PC-9 (cell line): ENCODE measurements around the gene ZNF888. TPM values are rescaled to one million over a fixed set of nuclear protein-coding genes. Genes with fewer than 3 reads are reported as not detected.
A peak's percentile ranks its signal among the peaks of the same experiment; 100 is the strongest.

Experiments
- Bru-seq: library from RNA; stranded (reverse); fragments of 400-500 nt; gene quantifications from one replicate; lab custom pipeline; 2021; lab: Mats Ljungman, UMichigan
- BruChase-seq, 2 experiments: library from RNA; stranded (reverse); fragments of 400-500 nt; gene quantifications; one replicate each; lab custom pipeline; 2021; lab: Mats Ljungman, UMichigan
- BruUV-seq: library from RNA; stranded (reverse); fragments of 400-500 nt; replicated peaks from 2 replicates; lab custom pipeline; 2021; lab: Mats Ljungman, UMichigan
- CTCF ChIA-PET: fragments of 300-600 bp; sonication (Branson Sonifier 250); formaldehyde crosslinking; loops from one replicate; lab custom pipeline; 2022; ENCODE audit warnings: antibody characterized with exemption; lab: Charles Lee
- POLR2A ChIA-PET: fragments of 300-600 bp; sonication (Branson Sonifier 250); formaldehyde crosslinking; loops from one replicate; lab custom pipeline; 2022; ENCODE audit warnings: antibody characterized with exemption; ENCODE audit not compliant: unreplicated experiment; lab: Charles Lee
- DNase-seq, 2 experiments: peaks; one replicate each; pipeline versions ENCODE4 v3.0.0 to v3.0.0-alpha.2; 2015 to 2022; ENCODE audit warnings: mixed read lengths in 1 of 2
- H2AFZ ChIP-seq: fragments of 200-600 bp; sonication (generic); 2 replicates; pipeline ENCODE4 v1.8.1; 2017; ENCODE audit warnings: antibody characterized with exemption
- H3F3A ChIP-seq: fragments of 200-600 bp; sonication (generic); 2 replicates; pipeline ENCODE4 v1.8.1; 2017; ENCODE audit warnings: antibody characterized with exemption, mild to moderate bottlenecking, low read depth; ENCODE audit not compliant: insufficient read depth
- H3K27ac ChIP-seq: fragments of 200-600 bp; sonication (generic); 2 replicates; pipeline ENCODE4 v1.6.1; 2016; ENCODE audit warnings: mixed run types
- H3K27me3 ChIP-seq: fragments of 200-600 bp; sonication (generic); 2 replicates; pipeline ENCODE4 v1.6.1; 2016; ENCODE audit warnings: low read depth, mixed run types; ENCODE audit not compliant: insufficient read depth
- H3K36me3 ChIP-seq: fragments of 200-600 bp; sonication (generic); 2 replicates; pipeline ENCODE4 v1.6.1; 2016; ENCODE audit warnings: low read depth, mixed run types
- H3K4me1 ChIP-seq: fragments of 200-600 bp; sonication (generic); replicated peaks from 2 replicates; pipeline ENCODE4 v1.6.1; 2016; ENCODE audit warnings: mixed run types; ENCODE audit not compliant: insufficient read depth
- H3K4me2 ChIP-seq: fragments of 200-600 bp; sonication (generic); 2 replicates; pipeline ENCODE4 v1.6.1; 2017; ENCODE audit warnings: mixed run types
- H3K4me3 ChIP-seq: fragments of 200-600 bp; sonication (generic); 2 replicates; pipeline ENCODE4 v1.6.1; 2016; ENCODE audit warnings: mixed run types
- H3K79me2 ChIP-seq: fragments of 200-600 bp; sonication (generic); 2 replicates; pipeline ENCODE4 v1.6.1; 2017; ENCODE audit warnings: low read depth, mixed run types
- H3K9me2 ChIP-seq: fragments of 200-600 bp; sonication (generic); 2 replicates; pipeline ENCODE4 v1.8.1; 2017; ENCODE audit warnings: mild to moderate bottlenecking; ENCODE audit not compliant: insufficient read depth
- H3K9me3 ChIP-seq: fragments of 200-600 bp; sonication (generic); 2 replicates; pipeline ENCODE4 v1.8.1; 2016; ENCODE audit warnings: low read depth; ENCODE audit not compliant: insufficient read depth
- H4K20me1 ChIP-seq: fragments of 200-600 bp; sonication (generic); 2 replicates; pipeline ENCODE4 v1.8.1; 2017; ENCODE audit not compliant: insufficient read depth
- CTCF ChIP-seq: fragments of 200-600 bp; sonication (generic); conservative IDR thresholded peaks from 2 replicates; pipeline ENCODE4 v1.6.1; 2017; ENCODE audit warnings: mixed run types, antibody characterized with exemption, mild to moderate bottlenecking, moderate library complexity
- EZH2 ChIP-seq: fragments of 200-600 bp; sonication (generic); IDR thresholded peaks from 2 replicates; pipeline ENCODE4 v1.8.0; 2017; ENCODE audit warnings: antibody characterized with exemption, low read depth
- intact Hi-C: fragments of 100-400 bp; cut with micrococcal nuclease; formaldehyde crosslinking; loops from one replicate; pipeline ENCODE4 v1.10.0; 2022; ENCODE audit not compliant: unreplicated experiment
- long read RNA-seq: library from polyadenylated mRNA; stranded (forward); transcript quantifications from one replicate; pipeline ENCODE4 v2.0.0, GENCODE V29; 2022
- total RNA-seq: library from RNA; stranded (reverse); gene quantifications from 2 replicates; pipeline ENCODE4 v1.2.3, GENCODE V29; 2021

The ZNF888 gene
- total RNA-seq = 10.8 and 14.5 TPM in 2 replicates
- Bru-seq, nascent RNA = percentile 85 among the genes with signal in this experiment
- percentile 96 among the genes with signal in this experiment for BruChase-seq, experiment 1, labeled RNA remaining after a 2-hour chase
- BruChase-seq, experiment 2, labeled RNA remaining after a 6-hour chase = percentile 95 among the genes with signal in this experiment
- long read RNA-seq, partial matches to known transcripts = 0 of 3 reads
- long read RNA-seq, other reads (novel, unspliced or antisense) = 3 of 3 reads

GRCh38 chr19:52922841-52923777 lies at the start of gene ZNF888:
Gene ZNF888 (minus strand): TSS chr19:52923428. CDS start chr19:52917873, 5,555 bp downstream.
- Histone ChIP-seq H3K9me2 (no peaks in the 10 kb centered on the region), H3K4me2 (peak within 1 kb of the TSS; percentile 90), H3K9me3 (no peaks in the 10 kb centered on the region), H2AFZ (peak within 1 kb of the TSS; percentile 100), H3K27me3 (no peaks in the 10 kb centered on the region), H3K27ac (peak within 1 kb of the TSS; percentile 82), H3F3A (peaks cover 13% of the 10 kb centered on the region; the same call in 1 of the 2 replicates), H3K4me1 (0 out of 2 replicates have a peak, but pooled peaks cover 6% of the 10 kb centered on the region), H3K79me2 (peaks cover 12% of the 10 kb centered on the region; the same call in 1 of the 2 replicates), H3K36me3 (no peaks in the 10 kb centered on the region), H4K20me1 (no peaks in the 10 kb centered on the region), H3K4me3 (peak within 1 kb of the TSS; percentile 96)
- ChIA-PET CTCF (no interaction called here), POLR2A (no interaction called here)
- intact Hi-C loops = loop anchor here (2.0 to 10.0 kb wide), 6 partner anchors 20 to 272 kb away; partner anchors contain the start of genes ZNF320, ZNF600, ZNF665 and ZNF816
- BruUV-seq = TSS peak; percentile 81
- TF ChIP-seq CTCF = no peak
- no peak for TF ChIP-seq EZH2
- peak; percentile 75 to 91 for DNase-seq

GRCh38 chr19:52967772-52968171 lies 44.5 kb upstream of the ZNF888 start:
- Histone ChIP-seq H3K4me2 (no peak overlapping the region), H3K4me1 (peaks cover 8% of the 10 kb centered on the region), H3K79me2 (no peaks in the 10 kb centered on the region), H3K9me2 (no peaks in the 10 kb centered on the region), H3K36me3 (no peaks in the 10 kb centered on the region), H2AFZ (no peak overlapping the region), H3K27ac (no peak overlapping the region), H3K27me3 (no peaks in the 10 kb centered on the region), H4K20me1 (no peaks in the 10 kb centered on the region), H3F3A (peaks cover 7% of the 10 kb centered on the region; the same call in 1 of the 2 replicates), H3K4me3 (no peak overlapping the region), H3K9me3 (peaks cover 16% of the 10 kb centered on the region)
- no TSS peak for BruUV-seq
- no peak for TF ChIP-seq CTCF
- no peak for TF ChIP-seq EZH2
- ChIA-PET POLR2A (no interaction called here), CTCF (no interaction called here)
- intact Hi-C loops = no loop called here
- DNase-seq = no peak

- Histone ChIP-seq H4K20me1 (no peaks in the 10 kb centered on the region), H2AFZ (peak overlapping the region; percentile 93), H3K4me1 (peaks cover 15% of the 10 kb centered on the region), H3F3A (peaks cover 7% of the 10 kb centered on the region; the same call in 1 of the 2 replicates), H3K4me2 (peak overlapping the region; percentile 92), H3K27me3 (no peaks in the 10 kb centered on the region), H3K27ac (no peak overlapping the region), H3K79me2 (peaks cover 21% of the 10 kb centered on the region), H3K36me3 (peaks cover 13% of the 10 kb centered on the region; the same call in 1 of the 2 replicates), H3K9me2 (no peaks in the 10 kb centered on the region), H3K9me3 (peaks cover 40% of the 10 kb centered on the region), H3K4me3 (peak overlapping the region; percentile 83)
- no peak for DNase-seq
- POLR2A ChIA-PET = interaction anchor here (0.6 to 1.1 kb wide), 5 partner anchors 103 to 594 kb away, joined by 3 to 10 read pairs (median 4); no protein-coding TSS in a partner anchor
- BruUV-seq = TSS peak; percentile 54
- TF ChIP-seq EZH2 = no peak
- TF ChIP-seq CTCF = no peak
- intact Hi-C loops = loop anchor here (1.0 to 2.0 kb wide), 4 partner anchors 20 to 66 kb away; partner anchors contain the start of genes ZNF320 and ZNF888
- CTCF ChIA-PET = interaction anchor here (0.6 kb wide), 1 partner anchor 38 kb away, joined by 3 read pairs; no protein-coding TSS in a partner anchor
These were observed 40.0 kb upstream of the ZNF888 start for GRCh38 chr19:52963247-52963618.
